ENCODE data around the gene SGIP1. TPM values are rescaled to one million over a fixed set of nuclear protein-coding genes. Genes with fewer than 3 reads are reported as not detected.
A peak's percentile ranks its signal among the peaks of the same experiment; 100 is the strongest.

SGIP1 gene
- total RNA-seq: 1 to 10 TPM; 1.9 to 8.8 (median 4.8) TPM

GRCh38 chr1:66533804-66534740 lies at the start of gene SGIP1:
Gene SGIP1, plus strand, starts transcription at chr1:66534153. Its CDS starts 206 bp downstream, at chr1:66534359.
- ATAC-seq (ENCODE audit: low FRiP score) (peak; percentile 90), DNase-seq (ENCODE audit: low spot score) (no peak)
- TF ChIP-seq, protein P1, sequence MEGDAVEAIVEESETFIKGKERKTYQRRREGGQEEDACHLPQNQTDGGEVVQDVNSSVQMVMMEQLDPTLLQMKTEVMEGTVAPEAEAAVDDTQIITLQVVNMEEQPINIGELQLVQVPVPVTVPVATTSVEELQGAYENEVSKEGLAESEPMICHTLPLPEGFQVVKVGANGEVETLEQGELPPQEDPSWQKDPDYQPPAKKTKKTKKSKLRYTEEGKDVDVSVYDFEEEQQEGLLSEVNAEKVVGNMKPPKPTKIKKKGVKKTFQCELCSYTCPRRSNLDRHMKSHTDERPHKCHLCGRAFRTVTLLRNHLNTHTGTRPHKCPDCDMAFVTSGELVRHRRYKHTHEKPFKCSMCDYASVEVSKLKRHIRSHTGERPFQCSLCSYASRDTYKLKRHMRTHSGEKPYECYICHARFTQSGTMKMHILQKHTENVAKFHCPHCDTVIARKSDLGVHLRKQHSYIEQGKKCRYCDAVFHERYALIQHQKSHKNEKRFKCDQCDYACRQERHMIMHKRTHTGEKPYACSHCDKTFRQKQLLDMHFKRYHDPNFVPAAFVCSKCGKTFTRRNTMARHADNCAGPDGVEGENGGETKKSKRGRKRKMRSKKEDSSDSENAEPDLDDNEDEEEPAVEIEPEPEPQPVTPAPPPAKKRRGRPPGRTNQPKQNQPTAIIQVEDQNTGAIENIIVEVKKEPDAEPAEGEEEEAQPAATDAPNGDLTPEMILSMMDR (IDR thresholded peaks at IDR 0.05): no peak

GRCh38 chr1:66489151-66489550 lies 44.8 kb upstream of the SGIP1 start:
- TF ChIP-seq, protein P1 (IDR thresholded peaks at IDR 0.05): no peak
- no peak for DNase-seq (ENCODE audit: low spot score)
- ATAC-seq (ENCODE audit: low FRiP score): no peak

GRCh38 chr1:66489972-66490601 lies 43.9 kb upstream of the SGIP1 start:
- TF ChIP-seq, protein P1 (IDR thresholded peaks at IDR 0.05): no peak
- DNase-seq (ENCODE audit: low spot score) (no peak), ATAC-seq (ENCODE audit: low FRiP score) (no peak)

GRCh38 chr1:66490816-66491215 lies 43.1 kb upstream of the SGIP1 start:
- no peak for DNase-seq (ENCODE audit: low spot score)

GRCh38 chr1:66492424-66492823 lies 41.5 kb upstream of the SGIP1 start:
- TF ChIP-seq, protein P1 (IDR thresholded peaks at IDR 0.05): no peak
- DNase-seq (ENCODE audit: low spot score): no peak
- ATAC-seq (ENCODE audit: low FRiP score): no peak

More at GRCh38 chr1:66490816-66491215, 43.1 kb upstream of the SGIP1 start:
- ATAC-seq (ENCODE audit: low FRiP score): no peak
- TF ChIP-seq, protein P1 (IDR thresholded peaks at IDR 0.05): no peak

DNA sequence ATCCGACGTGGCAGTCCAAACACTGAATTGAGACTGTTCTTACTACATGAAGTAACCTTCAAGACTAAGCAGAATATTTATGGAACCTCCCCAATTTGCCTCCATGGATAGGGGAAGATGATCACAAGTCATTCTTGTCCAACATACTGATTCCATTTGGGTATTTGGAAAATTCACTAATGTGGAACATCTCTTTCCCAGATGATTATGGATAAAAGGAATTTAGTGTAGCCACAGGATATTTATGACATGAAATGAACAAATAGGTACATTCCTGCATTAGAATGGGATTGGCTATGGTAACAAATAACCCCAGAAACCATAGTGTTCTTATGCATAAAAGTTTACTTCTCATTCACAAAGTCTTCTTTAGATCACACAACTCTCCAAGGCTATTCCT lies 40.2 kb upstream of the SGIP1 start:
- ATAC-seq (ENCODE audit: low FRiP score) (no peak), DNase-seq (ENCODE audit: low spot score) (no peak)
- TF ChIP-seq, protein P1 (IDR thresholded peaks at IDR 0.05): no peak
